OCI-LY3 (cell line): Measurements from ENCODE around the gene CCDC50.

ENCODE experiments used
- H2AFZ ChIP-seq: fragments of 200-600, 300-600 bp; shearing (Covaris generic); 2 replicates; pipeline ENCODE4 v1.6.0; 2014; ENCODE audit warnings: antibody characterized with exemption, low read depth, low read length
- H3K27ac ChIP-seq: fragments of 200-600, 300-600 bp; sonication (generic); 2 replicates; pipeline ENCODE4 v1.5.1; 2014; ENCODE audit warnings: mild to moderate bottlenecking, low read length, moderate library complexity, mixed read lengths
- H3K27me3 ChIP-seq: fragments of 200-600, 300-600 bp; sonication (generic); 2 replicates; pipeline ENCODE4 v1.6.1; 2014; ENCODE audit warnings: low read depth, low read length, mixed read lengths
- H3K36me3 ChIP-seq: fragments of 200-600, 300-600 bp; sonication (generic); replicated peaks from 2 replicates; pipeline ENCODE3; 2014; ENCODE audit warnings: low read depth, low read length, mixed read lengths
- H3K4me1 ChIP-seq: fragments of 300-600, 200-600 bp; sonication (generic); 2 replicates; pipeline ENCODE4 v1.6.1; 2014; ENCODE audit warnings: low read length, mixed read lengths
- H3K4me2 ChIP-seq: fragments of 200-600, 300-600 bp; sonication (generic); 2 replicates; pipeline ENCODE4 v1.6.1; 2014; ENCODE audit warnings: low read length, mixed read lengths
- H3K4me3 ChIP-seq: fragments of 300-600, 200-600 bp; sonication (generic); 2 replicates; pipeline ENCODE4 v1.5.1; 2014; ENCODE audit warnings: antibody characterized with exemption, mild to moderate bottlenecking, low read length, moderate library complexity
- H3K79me2 ChIP-seq: fragments of 300-600, 200-600 bp; shearing (Covaris generic); 2 replicates; pipeline ENCODE4 v1.6.1; 2014; ENCODE audit warnings: mild to moderate bottlenecking, low read length, mixed read lengths
- H3K9ac ChIP-seq: fragments of 300-600, 200-600 bp; shearing (Covaris generic); 2 replicates; pipeline ENCODE4 v1.6.0; 2014; ENCODE audit warnings: mild to moderate bottlenecking, low read length, moderate library complexity
- H3K9me3 ChIP-seq: fragments of 200-600, 300-600 bp; shearing (Covaris generic); 2 replicates; pipeline ENCODE4 v1.6.1; 2014; ENCODE audit warnings: low read length, mixed read lengths; ENCODE audit not compliant: insufficient read depth
- H4K20me1 ChIP-seq: fragments of 200-600, 300-600 bp; sonication (generic); 2 replicates; pipeline ENCODE4 v1.6.1; 2016; ENCODE audit warnings: low read length, mixed read lengths; ENCODE audit not compliant: insufficient read depth
- EZH2phosphoT487 ChIP-seq: fragments of 200-600 bp; shearing (Covaris generic); IDR thresholded peaks from 2 replicates; pipeline ENCODE4 v1.6.1; 2018; ENCODE audit warnings: antibody characterized with exemption, mixed run types, low read depth
- TF ChIP-seq, protein P1 (sequence below): fragments of 200-600, 300-600 bp; sonication (generic); IDR thresholded peaks from 2 replicates; pipeline ENCODE4 v1.5.1; 2014; ENCODE audit warnings: antibody characterized with exemption, low read length, low read depth

Gene CCDC50

GRCh38 chr3:191444569-191444968 lies 115.4 kb downstream of the CCDC50 start:
- no peaks in the 10 kb centered on the region for H3K79me2 ChIP-seq
- no peaks in the 10 kb centered on the region for H3K27me3 ChIP-seq
- H3K27ac ChIP-seq, result no peak overlapping the region
- H4K20me1 ChIP-seq, result no peaks in the 10 kb centered on the region
- H3K4me1 ChIP-seq, result peaks cover 13% of the 10 kb centered on the region
- no peak overlapping the region for H3K9ac ChIP-seq
- no peaks in the 10 kb centered on the region for H3K9me3 ChIP-seq
- TF ChIP-seq, protein P1, sequence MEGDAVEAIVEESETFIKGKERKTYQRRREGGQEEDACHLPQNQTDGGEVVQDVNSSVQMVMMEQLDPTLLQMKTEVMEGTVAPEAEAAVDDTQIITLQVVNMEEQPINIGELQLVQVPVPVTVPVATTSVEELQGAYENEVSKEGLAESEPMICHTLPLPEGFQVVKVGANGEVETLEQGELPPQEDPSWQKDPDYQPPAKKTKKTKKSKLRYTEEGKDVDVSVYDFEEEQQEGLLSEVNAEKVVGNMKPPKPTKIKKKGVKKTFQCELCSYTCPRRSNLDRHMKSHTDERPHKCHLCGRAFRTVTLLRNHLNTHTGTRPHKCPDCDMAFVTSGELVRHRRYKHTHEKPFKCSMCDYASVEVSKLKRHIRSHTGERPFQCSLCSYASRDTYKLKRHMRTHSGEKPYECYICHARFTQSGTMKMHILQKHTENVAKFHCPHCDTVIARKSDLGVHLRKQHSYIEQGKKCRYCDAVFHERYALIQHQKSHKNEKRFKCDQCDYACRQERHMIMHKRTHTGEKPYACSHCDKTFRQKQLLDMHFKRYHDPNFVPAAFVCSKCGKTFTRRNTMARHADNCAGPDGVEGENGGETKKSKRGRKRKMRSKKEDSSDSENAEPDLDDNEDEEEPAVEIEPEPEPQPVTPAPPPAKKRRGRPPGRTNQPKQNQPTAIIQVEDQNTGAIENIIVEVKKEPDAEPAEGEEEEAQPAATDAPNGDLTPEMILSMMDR, result no peak
- no peak for TF ChIP-seq EZH2phosphoT487
- H3K4me2 ChIP-seq, result no peak overlapping the region
- no peak overlapping the region for H2AFZ ChIP-seq
- H3K4me3 ChIP-seq, result no peak overlapping the region
- no peaks in the 10 kb centered on the region for H3K36me3 ChIP-seq
